HepG2 (cell line): ENCODE measurements around the gene KRT4. TPM values are rescaled to one million over a fixed set of nuclear protein-coding genes. Genes with fewer than 3 reads are reported as not detected.

ENCODE experiments used
- ATAC-seq: fragments of 200-7000 bp; cut with Tn5 transposase; 3 replicates; pipeline ENCODE4 v1.9.1; 2020; ENCODE audit warnings: mild to moderate bottlenecking, moderate library complexity
- BruUV-seq: library from RNA; stranded (reverse); fragments of 400-500 nt; replicated peaks from 2 replicates; lab custom pipeline; 2021; lab: Mats Ljungman, UMichigan
- CTCF ChIA-PET: fragments of 300-600 bp; formaldehyde crosslinking; extraction: SDS; loops from one replicate; lab custom pipeline; 2021; ENCODE audit warnings: low total read pairs, inconsistent platforms, low intra/inter-chr PET ratio; lab: Yijun Ruan, JAX
- POLR2A ChIA-PET: fragments of 350-600 bp; sonication (Branson Sonifier 250); formaldehyde crosslinking; loops from one replicate; lab custom pipeline; 2020; ENCODE audit warnings: antibody characterized with exemption, inconsistent platforms; lab: Yijun Ruan, JAX
- DNase-seq: peaks from one replicate; pipeline ENCODE4 v3.0.0-alpha.2; 2015; ENCODE audit warnings: low spot score
- FAIRE-seq: peaks from 3 replicates; lab custom pipeline; 2011; peaks lifted over from hg19 to GRCh38; lab: Jason Lieb, UNC
- H2AFZ ChIP-seq: one replicate; pipeline ENCODE4 v1.6.1; 2011; ENCODE audit warnings: low read length, inconsistent platforms
- H3K27ac ChIP-seq: fragments of 300-600 bp; 3 replicates; pipeline ENCODE4 v1.8.0; 2011; ENCODE audit warnings: mixed run types, mild to moderate bottlenecking, mixed read lengths, low read length, inconsistent platforms; ENCODE audit not compliant: insufficient read depth; ENCODE audit errors: extremely low read length
- H3K27me3 ChIP-seq, 2 experiments: fragments of 200-600 bp in 1 of 2; 2 replicates in 1 of 2; 3 replicates in 1 of 2; pipeline versions ENCODE4 v1.6.0 to v1.8.0; 2011; ENCODE audit warnings: low read length in 2 of 2, mild to moderate bottlenecking in 2 of 2, moderate library complexity in 2 of 2, inconsistent platforms in 1 of 2; ENCODE audit not compliant: insufficient read depth in 2 of 2, control insufficient read depth in 1 of 2
- H3K36me3 ChIP-seq, 2 experiments: fragments of 200-600 bp in 1 of 2; replicated peaks in 1 of 2; 2 replicates in 1 of 2; 3 replicates in 1 of 2; pipeline versions ENCODE4 v1.5.1 to v1.8.0; 2011; ENCODE audit warnings: low read length in 2 of 2, inconsistent platforms in 1 of 2; ENCODE audit not compliant: insufficient read depth in 2 of 2, control insufficient read depth in 1 of 2
- H3K4me1 ChIP-seq: 2 replicates; pipeline ENCODE4 v1.5.1; 2012; ENCODE audit warnings: low read length, inconsistent platforms; ENCODE audit not compliant: insufficient read depth
- H3K4me2 ChIP-seq: 2 replicates; pipeline ENCODE4 v1.6.0; 2011; ENCODE audit warnings: low read depth, low read length, inconsistent platforms
- H3K4me3 ChIP-seq, 3 experiments: fragments of 200-600 bp in 1 of 3; sonication (generic), shearing (Covaris generic) in 1 of 3; replicated peaks in 1 of 3; 2 replicates each; pipeline ENCODE4 v1.5.1; 2011 to 2016; ENCODE audit warnings: low read length in 3 of 3, inconsistent platforms in 2 of 3, low read depth in 2 of 3, mild to moderate bottlenecking in 2 of 3, control low read depth in 1 of 3, mixed read lengths in 1 of 3; ENCODE audit not compliant: insufficient read depth in 1 of 3
- H3K79me2 ChIP-seq: one replicate; pipeline ENCODE4 v1.6.1; 2011; ENCODE audit warnings: low read length, inconsistent platforms; ENCODE audit not compliant: insufficient read depth
- H3K9ac ChIP-seq: 2 replicates; pipeline ENCODE4 v1.6.0; 2011; ENCODE audit warnings: mild to moderate bottlenecking, low read depth, low read length, inconsistent platforms; ENCODE audit not compliant: insufficient read depth
- H3K9me3 ChIP-seq: 2 replicates; pipeline ENCODE4 v1.5.1; 2012; ENCODE audit warnings: mild to moderate bottlenecking, low read length
- H4K20me1 ChIP-seq: 2 replicates; pipeline ENCODE4 v1.6.0; 2011; ENCODE audit warnings: inconsistent platforms, mild to moderate bottlenecking, low read length, moderate library complexity; ENCODE audit not compliant: insufficient read depth
- AHR ChIP-seq: IDR thresholded peaks from 2 replicates; pipeline ENCODE4 v1.6.1; 2018; ENCODE audit warnings: missing genetic modification reagents, missing compliant biosample characterization
- MAFK ChIP-seq, 2 experiments: IDR thresholded peaks in 1 of 2; conservative IDR thresholded peaks in 1 of 2; 2 replicates each; pipeline ENCODE4 v1.6.1; 2011; ENCODE audit warnings: improper control_type of control experiment in 2 of 2, low read length in 2 of 2
- NR3C1 ChIP-seq: sonication (generic); formaldehyde crosslinking; IDR thresholded peaks from 2 replicates; pipeline ENCODE4 v1.4.0; 2020; ENCODE audit warnings: missing genetic modification reagents
- RARG ChIP-seq: sonication (generic); formaldehyde crosslinking; IDR thresholded peaks from 2 replicates; pipeline ENCODE4 v1.4.0; 2020; ENCODE audit warnings: low read depth, mild to moderate bottlenecking, missing genetic modification reagents
- RFXANK ChIP-seq: IDR thresholded peaks from 2 replicates; pipeline ENCODE4 v1.6.1; 2016
- ZNF235 ChIP-seq: sonication (generic); formaldehyde crosslinking; IDR thresholded peaks from 2 replicates; pipeline ENCODE4 v1.8.1; 2023; ENCODE audit warnings: mild to moderate bottlenecking, missing genetic modification reagents, borderline replicate concordance
- ZNF670 ChIP-seq: sonication (generic); formaldehyde crosslinking; IDR thresholded peaks from 2 replicates; pipeline ENCODE4 v1.8.0; 2022; ENCODE audit warnings: mild to moderate bottlenecking, missing genetic modification reagents, borderline replicate concordance
- WGBS: methylation state at CpG from one replicate; pipeline ENCODE4 v1.1.6; 2017; ENCODE audit warnings: low lambda C conversion rate; 5-methylcytosine and 5-hydroxymethylcytosine counted together
- in situ Hi-C: cut with HindIII; loops from 2 replicates; pipeline ENCODE4 v1.10.0; 2017; ENCODE audit warnings: low pct_unique_long_range_greater_than_20kb; ENCODE audit not compliant: extremely low pct_ligation_motif_present
- intact Hi-C: fragments of 100-400 bp; cut with micrococcal nuclease; formaldehyde crosslinking; loops from one replicate; pipeline ENCODE4 v1.10.0; 2022; ENCODE audit not compliant: unreplicated experiment
- polyA plus RNA-seq, 8 experiments: library from polyadenylated mRNA; depleted of rRNA in 3 of 8; stranded (reverse) in 7 of 8; unstranded in 1 of 8; fragments of >200 nt; fragmentation: Illumina TruSeq in 4 of 8; extraction: Trizol in 4 of 8; gene quantifications; 2 replicates each; pipeline versions ENCODE4 v1.2.1 to v1.2.3, GENCODE V29; 2011 to 2016; ENCODE audit warnings: low read depth in 4 of 8, missing spikeins in 1 of 8, mixed read lengths in 1 of 8; ENCODE audit not compliant: insufficient read depth in 1 of 8
- total RNA-seq, 5 experiments: library from RNA; depleted of rRNA; stranded (reverse); fragments of >200 nt; fragmentation: Illumina TruSeq; extraction: Trizol; gene quantifications; 2 replicates each; pipeline ENCODE4 v1.2.3, GENCODE V29; 2016; ENCODE audit warnings: low read depth in 1 of 5
- TF ChIP-seq, protein P1 (sequence below): sonication (generic); formaldehyde crosslinking; IDR thresholded peaks from 2 replicates; pipeline ENCODE4 v1.9.0; 2021; ENCODE audit warnings: mild to moderate bottlenecking, missing genetic modification reagents
- TF ChIP-seq, protein P2 (sequence below): sonication (generic); formaldehyde crosslinking; IDR thresholded peaks from 2 replicates; pipeline ENCODE4 v1.9.0; 2022; ENCODE audit warnings: low read depth, missing genetic modification reagents
- TF ChIP-seq, protein P3 (sequence below): IDR thresholded peaks from 2 replicates; pipeline ENCODE4 v1.6.1; 2016

Gene KRT4
- total and polyA plus RNA-seq, 2 of the 13 experiments (the other 11 are each of a cell fraction or from before 2014, with no cell fraction given): not detected

DNA sequence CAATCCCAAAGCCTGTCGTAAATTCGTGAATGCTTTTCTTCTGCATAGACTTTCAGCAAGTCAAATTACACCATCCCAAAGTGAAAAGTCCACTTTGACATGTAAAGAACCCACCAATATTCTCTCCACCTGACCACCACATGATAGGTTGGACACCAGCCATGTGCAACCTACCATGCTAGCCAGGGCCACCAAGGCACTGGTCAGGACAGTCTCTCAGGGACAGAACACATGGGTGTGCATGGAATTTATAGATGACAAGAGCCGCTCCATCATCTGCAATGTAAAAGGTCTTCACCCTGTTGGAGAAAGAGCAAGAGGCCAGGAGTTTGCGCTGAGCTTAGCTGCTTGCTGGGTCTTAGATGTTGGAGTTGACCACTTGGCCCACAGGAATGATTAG is 31.4 kb downstream of the KRT4 start (continued):
- TF ChIP-seq, protein P1, sequence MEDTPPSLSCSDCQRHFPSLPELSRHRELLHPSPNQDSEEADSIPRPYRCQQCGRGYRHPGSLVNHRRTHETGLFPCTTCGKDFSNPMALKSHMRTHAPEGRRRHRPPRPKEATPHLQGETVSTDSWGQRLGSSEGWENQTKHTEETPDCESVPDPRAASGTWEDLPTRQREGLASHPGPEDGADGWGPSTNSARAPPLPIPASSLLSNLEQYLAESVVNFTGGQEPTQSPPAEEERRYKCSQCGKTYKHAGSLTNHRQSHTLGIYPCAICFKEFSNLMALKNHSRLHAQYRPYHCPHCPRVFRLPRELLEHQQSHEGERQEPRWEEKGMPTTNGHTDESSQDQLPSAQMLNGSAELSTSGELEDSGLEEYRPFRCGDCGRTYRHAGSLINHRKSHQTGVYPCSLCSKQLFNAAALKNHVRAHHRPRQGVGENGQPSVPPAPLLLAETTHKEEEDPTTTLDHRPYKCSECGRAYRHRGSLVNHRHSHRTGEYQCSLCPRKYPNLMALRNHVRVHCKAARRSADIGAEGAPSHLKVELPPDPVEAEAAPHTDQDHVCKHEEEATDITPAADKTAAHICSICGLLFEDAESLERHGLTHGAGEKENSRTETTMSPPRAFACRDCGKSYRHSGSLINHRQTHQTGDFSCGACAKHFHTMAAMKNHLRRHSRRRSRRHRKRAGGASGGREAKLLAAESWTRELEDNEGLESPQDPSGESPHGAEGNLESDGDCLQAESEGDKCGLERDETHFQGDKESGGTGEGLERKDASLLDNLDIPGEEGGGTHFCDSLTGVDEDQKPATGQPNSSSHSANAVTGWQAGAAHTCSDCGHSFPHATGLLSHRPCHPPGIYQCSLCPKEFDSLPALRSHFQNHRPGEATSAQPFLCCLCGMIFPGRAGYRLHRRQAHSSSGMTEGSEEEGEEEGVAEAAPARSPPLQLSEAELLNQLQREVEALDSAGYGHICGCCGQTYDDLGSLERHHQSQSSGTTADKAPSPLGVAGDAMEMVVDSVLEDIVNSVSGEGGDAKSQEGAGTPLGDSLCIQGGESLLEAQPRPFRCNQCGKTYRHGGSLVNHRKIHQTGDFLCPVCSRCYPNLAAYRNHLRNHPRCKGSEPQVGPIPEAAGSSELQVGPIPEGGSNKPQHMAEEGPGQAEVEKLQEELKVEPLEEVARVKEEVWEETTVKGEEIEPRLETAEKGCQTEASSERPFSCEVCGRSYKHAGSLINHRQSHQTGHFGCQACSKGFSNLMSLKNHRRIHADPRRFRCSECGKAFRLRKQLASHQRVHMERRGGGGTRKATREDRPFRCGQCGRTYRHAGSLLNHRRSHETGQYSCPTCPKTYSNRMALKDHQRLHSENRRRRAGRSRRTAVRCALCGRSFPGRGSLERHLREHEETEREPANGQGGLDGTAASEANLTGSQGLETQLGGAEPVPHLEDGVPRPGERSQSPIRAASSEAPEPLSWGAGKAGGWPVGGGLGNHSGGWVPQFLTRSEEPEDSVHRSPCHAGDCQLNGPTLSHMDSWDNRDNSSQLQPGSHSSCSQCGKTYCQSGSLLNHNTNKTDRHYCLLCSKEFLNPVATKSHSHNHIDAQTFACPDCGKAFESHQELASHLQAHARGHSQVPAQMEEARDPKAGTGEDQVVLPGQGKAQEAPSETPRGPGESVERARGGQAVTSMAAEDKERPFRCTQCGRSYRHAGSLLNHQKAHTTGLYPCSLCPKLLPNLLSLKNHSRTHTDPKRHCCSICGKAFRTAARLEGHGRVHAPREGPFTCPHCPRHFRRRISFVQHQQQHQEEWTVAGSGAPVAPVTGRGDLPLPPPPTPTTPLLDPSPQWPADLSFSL (CRISPR knock-in tag): no peak

DNA sequence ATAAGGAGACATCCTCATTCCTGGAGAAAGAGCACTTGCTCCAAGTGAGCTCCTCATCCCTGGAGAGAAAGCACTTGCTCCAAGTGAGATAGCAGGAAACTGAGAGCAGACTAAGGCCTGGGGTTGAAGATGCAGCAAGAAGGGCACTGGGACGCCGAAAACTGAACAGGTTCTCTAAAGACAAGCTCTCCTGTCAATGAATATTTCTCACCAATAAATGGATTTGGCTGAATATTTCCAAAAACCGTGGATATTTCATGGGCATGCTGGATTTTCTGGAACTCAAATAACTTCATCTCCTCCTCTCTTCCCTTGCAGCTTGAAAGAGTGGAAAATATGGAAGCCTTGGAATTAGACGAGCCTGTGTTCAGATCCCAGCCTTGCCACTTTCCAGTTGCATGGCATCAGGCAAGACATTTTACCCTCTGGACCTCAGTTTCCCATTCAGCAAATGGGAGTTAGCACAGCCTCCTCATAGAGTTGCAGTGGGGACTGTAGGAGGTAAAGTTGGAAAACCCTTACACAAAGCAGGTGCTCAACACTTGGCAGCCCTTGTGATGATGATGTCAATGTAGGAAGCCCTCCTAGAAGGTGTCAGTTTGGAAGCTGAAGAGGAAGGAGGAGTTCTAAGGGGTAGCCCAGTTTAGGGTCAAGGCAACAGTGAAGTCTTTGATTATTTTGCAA is 32.4 kb downstream of the KRT4 start:
- BruUV-seq: no TSS peak
- ChIA-PET CTCF (no interaction called here), POLR2A (no interaction called here)

More for the DNA sequence above, 32.4 kb downstream of the KRT4 start:
- TF ChIP-seq, protein P2, sequence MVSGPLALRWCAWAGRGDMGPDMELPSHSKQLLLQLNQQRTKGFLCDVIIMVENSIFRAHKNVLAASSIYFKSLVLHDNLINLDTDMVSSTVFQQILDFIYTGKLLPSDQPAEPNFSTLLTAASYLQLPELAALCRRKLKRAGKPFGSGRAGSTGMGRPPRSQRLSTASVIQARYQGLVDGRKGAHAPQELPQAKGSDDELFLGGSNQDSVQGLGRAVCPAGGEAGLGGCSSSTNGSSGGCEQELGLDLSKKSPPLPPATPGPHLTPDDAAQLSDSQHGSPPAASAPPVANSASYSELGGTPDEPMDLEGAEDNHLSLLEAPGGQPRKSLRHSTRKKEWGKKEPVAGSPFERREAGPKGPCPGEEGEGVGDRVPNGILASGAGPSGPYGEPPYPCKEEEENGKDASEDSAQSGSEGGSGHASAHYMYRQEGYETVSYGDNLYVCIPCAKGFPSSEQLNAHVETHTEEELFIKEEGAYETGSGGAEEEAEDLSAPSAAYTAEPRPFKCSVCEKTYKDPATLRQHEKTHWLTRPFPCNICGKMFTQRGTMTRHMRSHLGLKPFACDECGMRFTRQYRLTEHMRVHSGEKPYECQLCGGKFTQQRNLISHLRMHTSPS (CRISPR knock-in tag): no peak
- TF ChIP-seq MAFK (conservative IDR thresholded peaks at IDR 0.05 in 1 of 2, IDR thresholded peaks at IDR 0.05 in 1 of 2; ENCODE audit: low read length in 2 of 2) (no peak), NR3C1 (CRISPR knock-in tag) (no peak), ZNF235 (CRISPR knock-in tag) (no peak), ZNF670 (CRISPR knock-in tag) (no peak), AHR (CRISPR knock-in tag) (no peak), RFXANK (CRISPR knock-in tag) (no peak), RARG (no peak)
- TF ChIP-seq, protein P3, sequence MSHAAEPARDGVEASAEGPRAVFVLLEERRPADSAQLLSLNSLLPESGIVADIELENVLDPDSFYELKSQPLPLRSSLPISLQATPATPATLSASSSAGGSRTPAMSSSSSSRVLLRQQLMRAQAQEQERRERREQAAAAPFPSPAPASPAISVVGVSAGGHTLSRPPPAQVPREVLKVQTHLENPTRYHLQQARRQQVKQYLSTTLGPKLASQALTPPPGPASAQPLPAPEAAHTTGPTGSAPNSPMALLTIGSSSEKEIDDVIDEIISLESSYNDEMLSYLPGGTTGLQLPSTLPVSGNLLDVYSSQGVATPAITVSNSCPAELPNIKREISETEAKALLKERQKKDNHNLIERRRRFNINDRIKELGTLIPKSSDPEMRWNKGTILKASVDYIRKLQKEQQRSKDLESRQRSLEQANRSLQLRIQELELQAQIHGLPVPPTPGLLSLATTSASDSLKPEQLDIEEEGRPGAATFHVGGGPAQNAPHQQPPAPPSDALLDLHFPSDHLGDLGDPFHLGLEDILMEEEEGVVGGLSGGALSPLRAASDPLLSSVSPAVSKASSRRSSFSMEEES (CRISPR knock-in tag): no peak
- TF ChIP-seq, all 625 proteins: peak for 0
- intact Hi-C loops: no loop called here
- Histone ChIP-seq H3K79me2 (no peaks in the 10 kb centered on the region), H4K20me1 (no peaks in the 10 kb centered on the region), H3K27me3 (peaks cover 0 to 9% of the 10 kb centered on the region in 2 experiments; a peak in 2 of 5 replicates), H3K27ac (no peak overlapping the region), H3K4me1 (no peaks in the 10 kb centered on the region), H3K4me2 (no peak overlapping the region), H3K9me3 (no peaks in the 10 kb centered on the region), H2AFZ (no peak overlapping the region), H3K9ac (no peak overlapping the region), H3K4me3 (no peak overlapping the region), H3K36me3 (no peaks in the 10 kb centered on the region)
- no peak for ATAC-seq
- DNase-seq: no peak
- no peak for FAIRE-seq
- in situ Hi-C loops: no loop called here
- WGBS: 2% methylated on average over 4 of the region's 4 CpGs
